Measurements from ENCODE around the gene APCDD1L. TPM values are rescaled to one million over a fixed set of nuclear protein-coding genes. Genes with fewer than 3 reads are reported as not detected.

Gene APCDD1L
- total and polyA plus RNA-seq, 2 of the 8 experiments (the other 6 are each of a cell fraction or from before 2014, with no cell fraction given) = 0.83 to 3.1 TPM

DNA sequence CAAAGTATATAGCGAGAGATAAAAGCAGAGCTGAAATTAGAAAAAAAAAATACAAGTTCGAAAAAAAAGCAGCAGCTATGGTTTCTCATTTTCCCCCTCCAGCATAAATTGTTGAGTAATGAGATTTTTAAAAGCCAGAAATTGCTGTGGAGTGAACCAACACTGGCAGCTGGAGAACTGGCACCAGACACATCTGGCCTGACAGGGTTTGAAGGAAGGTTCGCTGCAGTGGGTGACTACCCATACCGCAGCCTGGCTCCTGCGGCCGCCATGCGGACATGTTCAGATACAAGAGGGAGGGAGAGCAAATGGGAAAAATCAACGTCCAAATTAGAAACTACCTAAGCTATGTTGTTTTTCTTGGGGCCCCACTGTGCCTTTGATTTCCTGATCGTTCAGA lies 3.3 kb downstream of the APCDD1L start:
- Histone ChIP-seq H3K79me2 (ENCODE audit: control insufficient read depth in 1 of 2, insufficient read depth in 2 of 2, low read length in 2 of 2) (no peaks in the 10 kb centered on the region), H3K27ac (ENCODE audit: low read depth, low read length) (no peak overlapping the region), H2BK12ac (ENCODE audit: low read depth, low read length) (no peak overlapping the region), H2BK20ac (ENCODE audit: low read length) (no peak overlapping the region), H3K27me3 (replicated peaks in 1 of 4; ENCODE audit: control insufficient read depth in 3 of 4, extremely low read depth in 1 of 4, insufficient read depth in 3 of 4, low read length in 3 of 4) (peaks cover 9 to 40% (median 36%) of the 10 kb centered on the region in 4 experiments), H3K18ac (ENCODE audit: extremely low read depth, low read length) (no peak overlapping the region), H3K23me2 (ENCODE audit: low read depth, low read length) (peaks cover 16% of the 10 kb centered on the region), H4K91ac (replicated peaks; ENCODE audit: insufficient read length, low read length) (no peak overlapping the region), H3K79me1 (ENCODE audit: low read depth, low read length) (no peaks in the 10 kb centered on the region), H3K4ac (replicated peaks; ENCODE audit: insufficient read length, low read depth, low read length) (no peak overlapping the region), H3K9ac (replicated peaks in 1 of 4; ENCODE audit: extremely low read depth in 1 of 4, low read depth in 3 of 4, low read length in 3 of 4) (no peak overlapping the region), H4K8ac (ENCODE audit: extremely low read depth, insufficient read depth, low read length) (no peak overlapping the region), H3K36me3 (ENCODE audit: control insufficient read depth in 2 of 4, insufficient read depth in 4 of 4, low read length in 3 of 4) (no peaks in the 10 kb centered on the region), H2BK120ac (replicated peaks; ENCODE audit: low read depth, low read length) (no peak overlapping the region), H2AK5ac (ENCODE audit: low read depth, low read length) (no peak overlapping the region), H4K5ac (ENCODE audit: insufficient read length, low read depth, low read length) (no peak overlapping the region), H3K56ac (replicated peaks; ENCODE audit: insufficient read length, low read depth, low read length) (no peak overlapping the region), H3K14ac (ENCODE audit: insufficient read length) (no peak overlapping the region), H2AFZ (ENCODE audit: low read length) (no peak overlapping the region), H4K20me1 (replicated peaks in 1 of 2; ENCODE audit: control insufficient read depth in 1 of 2, insufficient read depth in 2 of 2, low read length in 2 of 2) (no peaks in the 10 kb centered on the region), H3K9me3 (ENCODE audit: insufficient read depth in 2 of 2, low read depth in 1 of 2, low read length in 1 of 2) (peaks cover 3 to 10% of the 10 kb centered on the region in 2 experiments; a peak in 3 of 4 replicates), H3K4me2 (ENCODE audit: insufficient read depth in 1 of 2, low read depth in 2 of 2, low read length in 2 of 2) (no peak overlapping the region), H2BK15ac (ENCODE audit: low read length) (no peak overlapping the region), H2BK5ac (ENCODE audit: low read depth, low read length) (no peak overlapping the region), H3K4me3 (ENCODE audit: extremely low read depth in 1 of 4, insufficient read depth in 2 of 4, low read depth in 3 of 4, low read length in 4 of 4) (no peak overlapping the region), H3K23ac (ENCODE audit: insufficient read length) (no peak overlapping the region), H3K4me1 (replicated peaks in 1 of 4; ENCODE audit: control insufficient read depth in 3 of 4, insufficient read depth in 4 of 4, low read length in 3 of 4) (peaks cover 3 to 15% (median 8%) of the 10 kb centered on the region in 4 experiments)
- CTCF ChIA-PET (ENCODE audit: partially characterized antibody) = interaction anchor here (0.6 to 6.4 kb wide), 4 partner anchors 30 to 240 kb away, joined by 3 to 27 read pairs (median 4); no protein-coding TSS in a partner anchor
- POLR2A ChIA-PET (ENCODE audit: partially characterized antibody) = interaction anchor here (0.6 to 1.6 kb wide), 3 partner anchors 12 to 377 kb away, joined by 3 to 5 read pairs (median 4); no protein-coding TSS in a partner anchor
- TF ChIP-seq BRCA1 (IDR thresholded peaks at IDR 0.05; ENCODE audit: low read depth, low read length) (no peak), TEAD4 (IDR thresholded peaks at IDR 0.05; ENCODE audit: low read depth, low read length) (no peak), CEBPB (IDR thresholded peaks at IDR 0.05; ENCODE audit: low read depth, low read length) (no peak), TAF7 (optimal IDR thresholded peaks at IDR 0.05; ENCODE audit: borderline replicate concordance, low read depth, low read length) (no peak)
- FAIRE-seq (no peak), DNase-seq (ENCODE audit: low read depth in 1 of 2, low spot score in 2 of 2) (peak in 1 of 2 experiments; percentile 17)
- WGBS, 2 experiments (ENCODE audit: extremely low coverage in 1 of 2, insufficient coverage in 1 of 2, insufficient read length in 1 of 2, insufficient replicate concordance in 2 of 2, low coverage in 1 of 2, low lambda C conversion rate in 2 of 2, missing lambda C conversion rate in 1 of 2) = 93% methylated on average over 9 of the region's 9 CpGs; no CpG with 5 or more reads in 1 of the 2 experiments
